ENCODE results near the gene KMT2C.

The KMT2C gene

DNA sequence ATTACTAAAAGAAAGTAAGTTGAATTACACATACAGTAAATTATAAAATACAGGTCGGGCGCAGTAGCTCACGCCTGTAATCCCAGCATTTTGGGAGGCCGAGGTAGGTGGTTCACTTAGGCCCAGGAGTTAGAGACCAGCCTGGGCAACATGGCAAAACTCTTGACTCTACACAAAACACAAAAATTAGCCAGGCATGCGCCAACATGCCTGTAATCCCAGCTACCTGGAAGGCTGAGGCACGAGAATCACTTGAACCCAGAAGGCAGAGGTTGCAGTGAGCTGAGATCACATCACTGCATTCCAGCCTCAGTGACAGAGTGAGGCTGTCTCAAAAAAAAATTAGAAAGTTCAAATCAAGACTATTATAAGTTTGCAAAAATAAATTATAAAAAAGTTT, 235.4 kb downstream of the KMT2C start:
- DNase-seq (ENCODE audit: low read depth in 2 of 2): no peak

GRCh38 chr7:152196391-152196790, 239.4 kb downstream of the KMT2C start:
- DNase-seq (ENCODE audit: low read depth in 2 of 2): no peak

GRCh38 chr7:152193880-152194279, 241.9 kb downstream of the KMT2C start:
- DNase-seq (ENCODE audit: low read depth in 2 of 2): no peak

DNA sequence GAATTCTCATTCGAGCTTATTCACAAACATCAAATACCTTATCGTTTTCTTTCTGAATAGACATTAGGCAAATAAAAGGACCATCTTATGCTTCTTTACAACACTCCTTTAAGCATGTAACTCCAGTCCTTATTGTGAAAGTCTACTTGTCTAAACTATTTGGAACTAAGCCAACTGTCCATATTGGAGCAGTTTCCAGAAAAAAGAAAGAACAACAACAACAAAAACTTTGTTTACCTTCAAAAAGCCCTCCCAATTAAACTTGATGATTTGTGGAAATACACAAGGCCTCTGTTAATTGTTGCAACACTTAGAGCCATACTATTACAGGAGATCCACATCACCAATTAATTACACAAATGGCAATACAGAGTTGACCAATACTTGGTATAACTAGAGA, 246.7 kb downstream of the KMT2C start:
- no peak for DNase-seq (ENCODE audit: low read depth in 2 of 2)

GRCh38 chr7:152185558-152185957, 250.2 kb downstream of the KMT2C start:
- DNase-seq (ENCODE audit: low read depth in 2 of 2): no peak

GRCh38 chr7:152180587-152180986, 255.2 kb downstream of the KMT2C start:
- no peak for DNase-seq (ENCODE audit: low read depth in 2 of 2)

DNA sequence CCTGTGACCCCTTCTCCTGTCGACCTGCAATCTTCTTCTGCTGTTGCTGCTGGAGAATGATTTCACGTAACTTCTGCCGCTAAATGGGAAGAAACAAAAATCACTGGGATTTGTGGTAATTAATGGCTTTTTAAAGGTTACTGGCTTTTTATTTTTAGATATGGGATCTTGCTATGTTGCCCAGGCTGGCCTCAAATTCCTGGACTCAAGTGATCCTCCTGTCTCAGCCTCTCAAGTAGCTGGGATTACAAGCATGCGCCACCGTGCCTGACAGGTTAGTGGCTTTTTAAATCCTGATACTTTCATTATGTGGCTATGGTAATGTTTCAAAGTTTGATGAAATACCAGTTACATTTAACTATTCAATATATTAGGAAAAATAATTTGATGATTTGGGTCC, 255.8 kb downstream of the KMT2C start:
- DNase-seq (ENCODE audit: low read depth in 2 of 2): no peak

DNA sequence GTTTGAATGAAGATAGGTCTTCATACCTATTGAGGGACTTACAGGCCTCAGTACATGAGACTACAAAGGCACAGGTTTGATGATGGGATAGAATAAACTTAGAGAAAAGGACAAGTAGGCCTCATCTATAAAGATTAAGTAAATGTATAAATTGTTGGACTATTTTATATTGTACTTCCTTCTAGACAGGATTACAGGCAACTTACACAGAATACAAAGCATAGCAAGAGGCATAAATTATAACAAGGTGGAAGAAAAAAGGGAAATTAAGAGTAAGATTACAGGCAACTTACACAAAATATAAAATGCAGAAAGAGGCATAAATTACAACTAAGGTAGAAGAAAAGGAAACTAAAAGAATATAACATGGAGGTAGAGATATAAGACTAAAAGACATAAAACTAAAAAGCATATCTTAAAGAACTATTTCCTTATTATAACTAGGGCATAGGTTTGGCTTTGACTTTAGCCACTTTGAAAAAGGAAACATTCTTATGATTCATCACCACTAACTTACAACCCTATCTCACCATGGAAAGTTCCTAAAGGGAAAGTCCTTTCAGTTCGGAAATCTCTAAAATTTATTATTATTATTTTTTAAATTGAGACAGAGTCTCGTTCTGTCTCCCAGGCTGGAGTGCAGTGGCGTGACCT, 257.3 kb downstream of the KMT2C start:
- DNase-seq (ENCODE audit: low read depth in 2 of 2): no peak

DNA sequence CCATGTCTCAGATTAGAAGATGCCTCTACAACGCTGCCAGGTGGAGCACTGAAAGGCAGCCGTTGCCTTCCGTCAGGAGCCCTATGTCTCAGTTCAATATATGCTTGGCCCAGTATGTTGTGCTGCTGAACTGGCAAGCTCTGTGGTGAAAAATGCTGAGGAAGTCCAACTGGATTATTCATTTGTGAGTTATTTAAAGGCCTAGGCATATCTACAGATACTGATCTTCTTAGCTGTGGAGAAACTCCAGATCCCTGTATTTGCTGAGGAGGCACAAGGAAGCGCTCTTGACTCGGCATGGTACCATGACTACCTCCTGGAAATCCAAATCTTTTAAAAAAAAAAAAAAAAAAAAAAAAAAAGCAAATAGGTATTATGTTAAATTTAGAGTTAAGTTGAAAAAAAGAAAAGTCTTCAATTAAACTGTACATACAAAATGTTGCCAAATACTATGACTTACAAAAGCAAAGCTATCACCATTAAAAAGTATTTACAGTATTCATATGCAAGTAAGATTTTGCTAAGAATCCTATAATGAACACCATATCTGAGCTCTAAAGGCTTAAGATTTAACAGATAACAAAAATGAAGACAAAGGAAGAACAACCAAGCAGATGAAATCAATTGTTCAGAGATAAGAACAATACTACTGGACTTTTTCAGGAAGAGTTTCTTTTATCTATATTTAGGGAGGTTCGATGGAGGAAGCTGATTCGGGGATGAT, 258.0 kb downstream of the KMT2C start:
- DNase-seq (ENCODE audit: low read depth in 2 of 2): no peak

GRCh38 chr7:152176797-152177196, 259.0 kb downstream of the KMT2C start:
- DNase-seq (ENCODE audit: low read depth in 2 of 2): no peak

DNA sequence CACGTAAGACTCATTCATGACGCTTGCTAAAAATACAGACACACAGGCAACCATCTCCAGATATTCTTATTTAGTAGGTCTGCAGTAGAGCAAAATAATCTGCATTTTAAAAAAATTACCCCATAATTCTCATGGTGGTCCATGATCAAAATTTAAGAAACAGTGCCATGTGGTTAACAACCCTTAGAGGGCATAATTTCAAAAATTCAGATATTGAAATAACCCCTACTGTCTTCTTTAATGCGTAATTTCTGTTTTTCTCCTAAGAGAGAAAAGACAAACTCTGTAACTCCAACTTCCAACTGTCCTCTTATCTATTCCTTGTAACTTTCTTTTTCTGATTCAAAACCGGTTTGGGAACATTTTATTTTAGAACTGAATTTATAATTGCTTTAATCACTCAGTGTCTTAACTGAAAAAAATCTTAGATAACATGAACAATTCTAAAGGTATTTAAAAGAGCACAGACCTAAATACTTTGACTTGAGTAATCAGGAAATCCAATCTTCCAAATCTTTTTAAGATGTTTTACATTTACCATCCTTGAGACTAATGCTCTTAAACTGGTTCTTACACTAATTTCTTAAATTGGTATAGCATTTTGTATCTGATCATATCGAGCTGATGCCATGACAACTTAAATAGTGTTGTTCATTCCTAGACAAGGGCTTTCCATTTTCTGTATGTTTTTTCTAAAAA, 262.3 kb downstream of the KMT2C start:
- no peak for DNase-seq (ENCODE audit: low read depth in 2 of 2)

DNA sequence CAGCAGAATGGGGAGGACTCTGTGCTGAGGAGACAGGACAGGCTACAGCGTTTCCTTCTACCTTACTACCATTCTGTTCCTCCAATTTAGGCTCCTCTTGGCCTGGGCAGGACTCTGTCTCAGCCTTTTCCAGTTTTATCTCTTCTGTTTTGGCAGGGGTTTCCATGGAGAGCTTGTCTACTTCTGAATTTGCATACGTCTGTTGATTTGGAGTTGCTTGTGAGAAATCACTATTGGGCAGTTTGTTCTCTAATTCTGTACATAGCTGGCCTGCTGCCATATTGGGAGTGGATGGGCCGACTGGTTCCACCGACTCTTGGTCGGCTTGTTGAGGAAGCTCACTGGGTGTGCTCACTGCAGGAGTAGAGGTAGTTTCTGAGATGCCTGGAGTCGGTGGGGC, 273.5 kb downstream of the KMT2C start:
- no peak for DNase-seq (ENCODE audit: low read depth in 2 of 2)

DNA sequence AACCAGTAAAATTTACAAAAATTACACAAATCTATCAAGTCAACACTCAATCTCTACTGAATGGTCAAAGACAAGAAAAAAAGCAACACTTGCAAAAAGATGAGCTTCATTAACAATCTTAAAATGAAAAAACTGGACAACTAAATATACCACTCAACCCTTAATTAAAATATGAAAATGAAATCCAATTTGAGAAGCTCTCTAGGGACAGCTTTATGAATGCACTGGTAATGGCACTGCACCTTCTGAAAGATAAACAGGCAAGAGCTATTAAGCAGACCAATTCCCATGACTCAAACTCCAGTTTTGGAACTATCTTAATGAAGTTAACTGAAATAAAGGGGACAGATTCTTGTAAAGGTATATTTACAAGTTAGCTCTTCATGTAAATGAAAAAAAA, 274.6 kb downstream of the KMT2C start:
- no peak for DNase-seq (ENCODE audit: low read depth in 2 of 2)

- no peak for DNase-seq (ENCODE audit: low read depth in 2 of 2)
These were observed 276.8 kb downstream of the KMT2C start for GRCh38 chr7:152158801-152159587.

- DNase-seq (ENCODE audit: low read depth in 2 of 2): no peak
These were observed 283.5 kb downstream of the KMT2C start for GRCh38 chr7:152152267-152152666.

DNA sequence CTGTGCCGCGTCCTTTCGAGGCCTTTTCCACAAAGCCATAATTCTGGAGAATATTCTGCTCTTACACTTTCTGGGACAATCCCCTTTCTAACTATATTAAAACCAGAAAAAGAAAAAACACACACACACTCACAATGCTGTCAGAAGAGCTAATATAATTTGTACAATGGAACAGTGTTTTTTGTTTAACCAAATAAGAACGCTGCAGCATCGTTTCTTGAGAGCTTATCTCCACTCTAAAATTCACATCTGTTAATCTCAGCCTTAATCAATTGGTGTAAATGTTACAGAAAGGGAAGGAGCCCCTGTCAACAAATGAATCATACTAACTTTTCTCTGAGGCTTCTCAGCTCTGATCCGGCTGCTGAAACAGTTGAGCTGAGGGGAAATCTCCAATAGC, 286.4 kb downstream of the KMT2C start:
- DNase-seq (ENCODE audit: low read depth in 2 of 2): no peak

GRCh38 chr7:152148706-152149105, 287.1 kb downstream of the KMT2C start:
- DNase-seq (ENCODE audit: low read depth in 2 of 2): no peak

GRCh38 chr7:152145853-152146466, 289.8 kb downstream of the KMT2C start:
- no peak for DNase-seq (ENCODE audit: low read depth in 2 of 2)

- no peak for DNase-seq (ENCODE audit: low read depth in 2 of 2)
These were observed 291.1 kb downstream of the KMT2C start for GRCh38 chr7:152144557-152145245.

- no peak for DNase-seq (ENCODE audit: low read depth in 2 of 2)
These were observed 292.7 kb downstream of the KMT2C start for GRCh38 chr7:152142976-152143595.

DNA sequence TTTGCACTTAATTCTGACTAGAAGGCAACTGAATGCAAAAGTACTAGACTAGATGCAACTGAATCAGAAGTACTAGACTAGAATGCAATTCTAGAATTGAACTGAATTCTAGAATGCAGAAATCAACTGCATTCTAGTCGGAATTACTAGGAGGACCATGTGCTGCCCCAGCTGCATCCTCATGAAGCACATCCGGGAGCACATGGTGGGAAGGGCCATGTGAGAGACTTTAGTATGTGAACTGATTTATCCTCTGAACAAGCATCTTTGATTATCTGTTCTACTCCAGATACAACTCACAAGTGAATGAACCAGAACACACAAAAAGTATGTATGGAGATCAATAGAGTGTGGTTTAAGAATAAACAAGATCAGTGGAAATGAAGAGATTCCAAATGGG, 295.2 kb downstream of the KMT2C start:
- DNase-seq (ENCODE audit: low read depth in 2 of 2): no peak

Measured in stimulated activated CD4-positive, alpha-beta T cell treated with anti-CD3 and anti-CD28 coated beads, Interleukin-15, amount 100 ng/mL, for 48 hours (primary cell).